Daoy (cell line): ENCODE data around the gene CAVIN3. TPM values are rescaled to one million over a fixed set of nuclear protein-coding genes. Genes with fewer than 3 reads are reported as not detected.

Experiments used
- DNase-seq: peaks from one replicate; pipeline ENCODE4 v3.0.0-alpha.2; 2015; ENCODE audit warnings: low read depth
- total RNA-seq: library from RNA; depleted of rRNA; stranded (reverse); fragments of >200 nt; shearing (Covaris generic); gene quantifications from 2 replicates; pipeline ENCODE4 v1.2.3, GENCODE V29; 2014; rRNA removed

Gene CAVIN3
- total RNA-seq, 1 experiment from 2014 or later, result 173 TPM

- DNase-seq, result no peak
Observed at GRCh38 chr11:6270584-6271246, 49.6 kb downstream of the CAVIN3 start.

DNA sequence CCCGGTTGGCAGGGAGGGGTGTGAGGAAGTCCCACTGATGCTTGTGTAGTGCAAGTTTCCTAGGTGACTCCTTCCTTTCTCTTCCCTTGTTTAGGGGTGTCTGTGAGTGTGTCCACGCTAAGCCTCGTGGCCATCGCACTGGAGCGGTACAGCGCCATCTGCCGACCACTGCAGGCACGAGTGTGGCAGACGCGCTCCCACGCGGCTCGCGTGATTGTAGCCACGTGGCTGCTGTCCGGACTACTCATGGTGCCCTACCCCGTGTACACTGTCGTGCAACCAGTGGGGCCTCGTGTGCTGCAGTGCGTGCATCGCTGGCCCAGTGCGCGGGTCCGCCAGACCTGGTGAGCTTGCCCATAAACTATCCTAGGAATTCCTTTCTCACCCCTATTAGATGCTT, 50.3 kb downstream of the CAVIN3 start:
- DNase-seq, result no peak

Other genes with a start within 250 kb of the CAVIN3 start
- not detected in 2 replicates for gene OR56B4, start 212.8 kb downstream of the CAVIN3 start, total RNA-seq
- not detected in 2 replicates for gene OR52B2, start 150.2 kb downstream of the CAVIN3 start, total RNA-seq
- not detected in 2 replicates for gene OR52W1, start 121.3 kb downstream of the CAVIN3 start, total RNA-seq
- gene C11orf42, start 114.9 kb downstream of the CAVIN3 start, total RNA-seq, result not detected in 2 replicates
- 10.6 and 14.9 TPM in 2 replicates for gene FHIP1B, start 85.9 kb downstream of the CAVIN3 start, total RNA-seq
- gene CNGA4, start 81.4 kb downstream of the CAVIN3 start, total RNA-seq, result not detected in 2 replicates
- not detected in 2 replicates for gene CCKBR, start 60.7 kb downstream of the CAVIN3 start, total RNA-seq
- gene SMPD1, start 70.0 kb upstream of the CAVIN3 start, total RNA-seq, result 7.5 and 10.9 TPM in 2 replicates
- gene APBB1, start 98.6 kb upstream of the CAVIN3 start, total RNA-seq, result 6.2 and 6.7 TPM in 2 replicates
- gene HPX, start 120.5 kb upstream of the CAVIN3 start, total RNA-seq, result 0.06 TPM in 1 of 2 replicates, not detected in the other
- 9.4 and 16.4 TPM in 2 replicates for gene TRIM3, start 153.4 kb upstream of the CAVIN3 start, total RNA-seq
- 42.5 and 58.7 TPM in 2 replicates for gene ARFIP2, start 160.8 kb upstream of the CAVIN3 start, total RNA-seq
- 24.7 and 43.4 TPM in 2 replicates for gene TIMM10B, start 161.0 kb upstream of the CAVIN3 start, total RNA-seq
- gene DNHD1, start 176.8 kb upstream of the CAVIN3 start, total RNA-seq, result 3.6 and 4.2 TPM in 2 replicates